Psoas muscle (tissue), 8 donors: ENCODE results near the gene NOX5. TPM values are rescaled to one million over a fixed set of nuclear protein-coding genes. Genes with fewer than 3 reads are reported as not detected.
A peak's percentile ranks its signal among the peaks of the same experiment; 100 is the strongest.

ENCODE experiments used
- ATAC-seq, 4 donors: fragments of 200-7000 bp; cut with Tn5 transposase; one replicate each; pipeline ENCODE4 v1.9.1; 2020; ENCODE audit warnings: moderate library complexity in 3 of 4, mild to moderate bottlenecking in 2 of 4
- DNase-seq, 2 donors: peaks; one replicate each; pipeline ENCODE4 v3.0.0-alpha.2; 2020
- H3K27ac ChIP-seq: fragments of 200-600 bp; one replicate; pipeline ENCODE4 v1.8.0; 2022
- H3K27me3 ChIP-seq, 3 donors: fragments of 200-600 bp in 1 of 3; one replicate each; pipeline versions ENCODE4 v1.6.1 to v1.8.0; 2013 to 2022; ENCODE audit warnings: low read length in 2 of 3, mild to moderate bottlenecking in 2 of 3, moderate library complexity in 1 of 3; ENCODE audit not compliant: insufficient read depth in 3 of 3
- H3K36me3 ChIP-seq, 2 donors: fragments of 200-600 bp in 1 of 2; one replicate each; pipeline versions ENCODE4 v1.6.1 to v1.8.0; 2013 to 2022; ENCODE audit warnings: low read depth in 1 of 2, mild to moderate bottlenecking in 1 of 2, moderate library complexity in 1 of 2; ENCODE audit not compliant: insufficient read depth in 1 of 2
- H3K4me1 ChIP-seq: fragments of 200-600 bp; one replicate; pipeline ENCODE4 v1.8.0; 2022
- H3K4me3 ChIP-seq: fragments of 200-600 bp; one replicate; pipeline ENCODE4 v1.8.0; 2022; ENCODE audit warnings: mild to moderate bottlenecking
- H3K9me3 ChIP-seq: fragments of 200-600 bp; one replicate; pipeline ENCODE4 v1.8.0; 2022
- WGBS, 3 donors: extraction: QIAGEN DNeasy Blood & Tissue Kit; methylation state at CpG; one replicate each; pipeline versions ENCODE4 v1.1.6 to v1.1.7; 2013; 5-methylcytosine and 5-hydroxymethylcytosine counted together
- intact Hi-C, 2 donors: fragments of 100-400 bp; cut with DNase I; formaldehyde crosslinking; loops; one replicate each; pipeline versions ENCODE4 v1.11.0 to v1.14.2; 2022
- polyA plus RNA-seq, 3 donors: library from polyadenylated mRNA; stranded (reverse); fragments of 200-250 nt; gene quantifications; one replicate each; pipeline ENCODE4 v1.2.3, GENCODE V29; 2013
- total RNA-seq, 4 donors: library from RNA; stranded (reverse); fragmentation: NEBNext Ultra II Directional in 2 of 4; extraction: Animal tissue kit (Norgen Biotek cat#: 25700) in 2 of 4; gene quantifications; one replicate each; pipeline versions ENCODE4 v1.2.1 to v1.2.4, GENCODE V29; 2021 to 2023
- TF ChIP-seq, protein P1 (sequence below): fragments of 200-600 bp; IDR thresholded peaks from one replicate; pipeline ENCODE4 v1.8.0; 2022; ENCODE audit warnings: antibody characterized with exemption
- donor health status: healthy with polysubstance abuse.
- donor health status: DM: no; HTN: no; CAD: no; lungs with moderate emphysema.
- donor health status: Bipolar disorder and iron deficiency.
- donor health status: healthy.
- donor health status: DM: yes; HTN: yes; CAD: no.
- donor health status: DM: no; HTN: no; CAD: no.
- donor health status: DM: no; HTN: no; CAD: no.
- donor health status: DM: yes; HTN: yes; CAD: no.

Gene NOX5
- total and polyA plus RNA-seq, 7 donors: 0.03 to 0.13 (median 0.04) TPM; not detected in 3

DNA sequence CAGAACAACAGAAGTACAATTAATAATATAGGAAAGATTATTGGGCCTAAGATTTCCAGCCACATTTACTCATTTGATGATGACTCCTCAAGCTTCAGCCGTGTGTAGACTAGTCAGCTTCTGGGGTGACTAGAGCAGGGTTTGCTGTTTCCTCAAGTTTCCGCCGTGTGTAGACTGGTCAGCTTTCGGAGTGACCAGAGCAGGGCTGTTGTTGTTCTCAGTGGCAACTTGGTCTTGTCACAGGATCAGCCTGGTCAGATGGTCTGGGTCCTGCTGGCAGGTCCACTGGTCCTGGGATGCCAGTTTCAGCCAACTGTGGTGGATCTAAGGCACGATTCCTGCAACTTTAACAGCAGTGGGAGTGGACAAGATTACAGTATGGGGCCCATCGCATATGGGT is 21.8 kb upstream of the NOX5 start:
- TF ChIP-seq, protein P1, sequence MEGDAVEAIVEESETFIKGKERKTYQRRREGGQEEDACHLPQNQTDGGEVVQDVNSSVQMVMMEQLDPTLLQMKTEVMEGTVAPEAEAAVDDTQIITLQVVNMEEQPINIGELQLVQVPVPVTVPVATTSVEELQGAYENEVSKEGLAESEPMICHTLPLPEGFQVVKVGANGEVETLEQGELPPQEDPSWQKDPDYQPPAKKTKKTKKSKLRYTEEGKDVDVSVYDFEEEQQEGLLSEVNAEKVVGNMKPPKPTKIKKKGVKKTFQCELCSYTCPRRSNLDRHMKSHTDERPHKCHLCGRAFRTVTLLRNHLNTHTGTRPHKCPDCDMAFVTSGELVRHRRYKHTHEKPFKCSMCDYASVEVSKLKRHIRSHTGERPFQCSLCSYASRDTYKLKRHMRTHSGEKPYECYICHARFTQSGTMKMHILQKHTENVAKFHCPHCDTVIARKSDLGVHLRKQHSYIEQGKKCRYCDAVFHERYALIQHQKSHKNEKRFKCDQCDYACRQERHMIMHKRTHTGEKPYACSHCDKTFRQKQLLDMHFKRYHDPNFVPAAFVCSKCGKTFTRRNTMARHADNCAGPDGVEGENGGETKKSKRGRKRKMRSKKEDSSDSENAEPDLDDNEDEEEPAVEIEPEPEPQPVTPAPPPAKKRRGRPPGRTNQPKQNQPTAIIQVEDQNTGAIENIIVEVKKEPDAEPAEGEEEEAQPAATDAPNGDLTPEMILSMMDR: no peak
- H3K36me3 ChIP-seq: no peaks in the 10 kb centered on the region
- no peak overlapping the region for H3K4me3 ChIP-seq
- no peak overlapping the region for H3K27ac ChIP-seq
- no peaks in the 10 kb centered on the region for H3K9me3 ChIP-seq
- 93 to 96% (median 95%) methylated on average over 6 of the region's 6 CpGs for WGBS, 3 donors
- ATAC-seq (no peak), DNase-seq (no peak)
- H3K27me3 ChIP-seq: no peaks in the 10 kb centered on the region
- no peaks in the 10 kb centered on the region for H3K4me1 ChIP-seq
- intact Hi-C loops: no loop called here

DNA sequence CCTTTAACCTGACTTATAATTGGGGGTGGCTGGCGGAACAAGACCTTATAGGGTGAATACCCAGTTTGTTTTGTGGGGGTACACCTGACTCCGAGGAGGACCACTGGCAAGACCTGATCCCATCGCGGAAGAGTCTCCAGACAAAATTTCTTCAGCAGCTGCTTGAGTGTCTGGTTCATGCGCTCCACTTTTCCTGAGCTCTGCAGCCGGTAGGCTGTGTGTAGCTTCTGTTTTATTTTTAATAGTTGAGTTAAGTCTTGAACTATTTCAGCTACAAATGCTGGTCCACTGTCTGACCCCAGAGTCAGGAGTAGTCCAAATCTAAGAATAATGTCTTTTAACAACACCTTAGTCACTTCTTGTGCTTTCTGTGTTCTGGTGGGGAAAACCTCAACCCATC is 21.2 kb upstream of the NOX5 start:
- WGBS, 3 donors: 81 to 93% (median 90%) methylated on average over 6 of the region's 6 CpGs
- Histone ChIP-seq H3K4me3 (no peak overlapping the region), H3K36me3 (no peaks in the 10 kb centered on the region), H3K27ac (no peak overlapping the region), H3K27me3 (no peaks in the 10 kb centered on the region), H3K4me1 (no peaks in the 10 kb centered on the region), H3K9me3 (no peaks in the 10 kb centered on the region)
- DNase-seq (no peak), ATAC-seq (no peak)
- TF ChIP-seq, protein P1: no peak
- intact Hi-C loops: no loop called here

DNA sequence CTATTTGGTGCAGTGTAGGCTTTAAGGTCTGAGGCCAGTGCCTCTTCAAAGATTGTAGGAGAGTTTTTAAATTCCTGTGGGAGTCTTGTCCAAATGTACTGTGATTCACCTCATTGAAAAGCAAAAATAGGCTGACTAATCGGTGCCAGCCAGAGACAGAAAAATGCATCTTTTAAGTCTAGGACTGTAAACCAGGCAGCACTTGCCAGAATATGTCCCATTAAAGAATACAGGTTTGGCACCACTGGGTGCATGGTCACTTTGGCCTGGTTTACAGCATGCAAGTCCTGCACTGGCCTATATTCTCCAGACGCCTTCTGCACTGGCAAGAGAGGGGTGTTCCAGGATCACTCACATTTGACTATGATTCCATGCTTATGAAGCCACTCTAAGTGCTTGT is 20.3 kb upstream of the NOX5 start:
- Histone ChIP-seq H3K27ac (no peak overlapping the region), H3K9me3 (no peaks in the 10 kb centered on the region), H3K4me1 (no peaks in the 10 kb centered on the region), H3K36me3 (no peaks in the 10 kb centered on the region), H3K27me3 (no peaks in the 10 kb centered on the region), H3K4me3 (no peak overlapping the region)
- TF ChIP-seq, protein P1: no peak
- WGBS, 3 donors: 67 to 77% (median 69%) methylated on average over 2 of the region's 2 CpGs
- intact Hi-C loops: no loop called here
- ATAC-seq (no peak), DNase-seq (no peak)

DNA sequence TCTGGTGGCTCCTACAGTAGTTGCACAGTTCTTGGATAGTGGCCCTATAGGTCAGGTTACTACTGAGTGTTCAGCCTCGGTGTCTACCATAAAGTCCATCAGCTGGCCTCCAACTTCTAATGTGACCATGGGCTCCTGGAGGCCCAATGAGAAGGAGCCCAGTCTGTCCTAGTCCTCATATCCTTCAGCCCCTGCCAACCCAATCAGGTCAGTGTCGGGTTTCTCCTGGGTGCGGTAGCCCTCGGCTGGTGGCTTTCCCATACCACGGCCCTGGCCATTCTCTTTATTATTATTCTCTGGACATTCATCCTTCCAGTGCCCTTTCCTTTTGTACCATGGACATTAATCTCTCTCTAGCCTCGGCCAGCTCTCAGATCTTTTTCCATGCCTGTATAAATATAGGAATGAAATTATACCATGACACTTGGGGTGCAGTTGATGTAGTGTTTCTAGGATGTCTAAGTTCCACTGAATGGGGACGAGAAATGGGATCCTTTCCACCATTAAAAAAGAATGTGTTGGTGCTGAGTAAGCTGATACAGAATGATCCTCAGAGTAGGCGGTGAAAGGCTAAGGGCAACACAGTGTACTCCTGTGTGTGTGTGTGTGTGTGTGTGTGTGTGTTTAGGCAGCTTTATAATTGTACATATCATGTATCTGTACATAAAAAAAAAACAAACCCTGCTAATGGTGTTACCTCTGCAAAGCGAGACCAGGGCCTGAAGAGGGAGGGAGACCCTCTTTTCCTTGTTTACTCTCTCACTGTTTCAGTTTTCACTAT is 19.3 kb upstream of the NOX5 start:
- Histone ChIP-seq H3K4me1 (peaks cover 6% of the 10 kb centered on the region), H3K27ac (no peak overlapping the region), H3K36me3 (no peaks in the 10 kb centered on the region), H3K4me3 (no peak overlapping the region), H3K9me3 (no peaks in the 10 kb centered on the region), H3K27me3 (no peaks in the 10 kb centered on the region)
- intact Hi-C loops: no loop called here
- WGBS, 3 donors: 32 to 58% (median 43%) methylated on average over 9 of the region's 9 CpGs
- TF ChIP-seq, protein P1: no peak
- ATAC-seq (peak in 1 of 4 donors; percentile 40), DNase-seq (no peak)

DNA sequence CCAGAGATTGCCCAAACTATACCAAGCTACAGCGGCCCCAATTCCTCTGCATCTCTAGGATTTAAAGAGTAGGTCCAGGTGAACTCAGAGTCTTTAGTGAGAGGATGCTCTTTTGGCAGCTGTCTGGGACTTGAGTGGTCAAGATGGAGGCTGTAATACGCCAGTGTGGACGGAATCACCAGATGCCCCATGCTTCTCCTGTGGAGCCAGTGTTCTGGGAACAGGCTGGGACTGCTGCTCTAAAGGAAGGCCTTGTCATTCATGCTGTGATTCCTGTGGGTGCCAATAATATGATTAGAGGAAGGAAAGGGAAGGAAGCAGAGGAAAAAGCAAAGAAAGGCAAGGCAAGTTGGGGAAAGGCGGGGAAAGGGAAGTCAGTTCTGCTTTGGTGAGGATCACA is 17.4 kb upstream of the NOX5 start:
- Histone ChIP-seq H3K36me3 (no peaks in the 10 kb centered on the region), H3K27me3 (no peaks in the 10 kb centered on the region), H3K9me3 (no peaks in the 10 kb centered on the region), H3K4me3 (no peak overlapping the region), H3K4me1 (peaks cover 6% of the 10 kb centered on the region), H3K27ac (no peak overlapping the region)
- intact Hi-C loops: no loop called here
- no peak for ATAC-seq
- no peak for DNase-seq
- 91 to 94% (median 93%) methylated on average over 4 of the region's 4 CpGs for WGBS, 3 donors
- TF ChIP-seq, protein P1: no peak
